HepG2 (cell line): ENCODE data around the gene CAMK2G. TPM values are rescaled to one million over a fixed set of nuclear protein-coding genes. Genes with fewer than 3 reads are reported as not detected.
A peak's percentile ranks its signal among the peaks of the same experiment; 100 is the strongest.

Experiments used
- ATAC-seq: fragments of 200-7000 bp; cut with Tn5 transposase; 3 replicates; pipeline ENCODE4 v1.9.1; 2020; ENCODE audit warnings: mild to moderate bottlenecking, moderate library complexity
- BruUV-seq: library from RNA; stranded (reverse); fragments of 400-500 nt; replicated peaks from 2 replicates; lab custom pipeline; 2021; lab: Mats Ljungman, UMichigan
- CTCF ChIA-PET: fragments of 300-600 bp; formaldehyde crosslinking; extraction: SDS; loops from one replicate; lab custom pipeline; 2021; ENCODE audit warnings: low total read pairs, inconsistent platforms, low intra/inter-chr PET ratio; lab: Yijun Ruan, JAX
- POLR2A ChIA-PET: fragments of 350-600 bp; sonication (Branson Sonifier 250); formaldehyde crosslinking; loops from one replicate; lab custom pipeline; 2020; ENCODE audit warnings: antibody characterized with exemption, inconsistent platforms; lab: Yijun Ruan, JAX
- DNase-seq: peaks from one replicate; pipeline ENCODE4 v3.0.0-alpha.2; 2015; ENCODE audit warnings: low spot score
- FAIRE-seq: peaks from 3 replicates; lab custom pipeline; 2011; peaks lifted over from hg19 to GRCh38; lab: Jason Lieb, UNC
- H2AFZ ChIP-seq: one replicate; pipeline ENCODE4 v1.6.1; 2011; ENCODE audit warnings: low read length, inconsistent platforms
- H3K27ac ChIP-seq: fragments of 300-600 bp; 3 replicates; pipeline ENCODE4 v1.8.0; 2011; ENCODE audit warnings: mixed run types, mild to moderate bottlenecking, mixed read lengths, low read length, inconsistent platforms; ENCODE audit not compliant: insufficient read depth; ENCODE audit errors: extremely low read length
- H3K27me3 ChIP-seq, 2 experiments: fragments of 200-600 bp in 1 of 2; 2 replicates in 1 of 2; 3 replicates in 1 of 2; pipeline versions ENCODE4 v1.6.0 to v1.8.0; 2011; ENCODE audit warnings: low read length in 2 of 2, mild to moderate bottlenecking in 2 of 2, moderate library complexity in 2 of 2, inconsistent platforms in 1 of 2; ENCODE audit not compliant: insufficient read depth in 2 of 2, control insufficient read depth in 1 of 2
- H3K36me3 ChIP-seq, 2 experiments: fragments of 200-600 bp in 1 of 2; replicated peaks in 1 of 2; 2 replicates in 1 of 2; 3 replicates in 1 of 2; pipeline versions ENCODE4 v1.5.1 to v1.8.0; 2011; ENCODE audit warnings: low read length in 2 of 2, inconsistent platforms in 1 of 2; ENCODE audit not compliant: insufficient read depth in 2 of 2, control insufficient read depth in 1 of 2
- H3K4me1 ChIP-seq: 2 replicates; pipeline ENCODE4 v1.5.1; 2012; ENCODE audit warnings: low read length, inconsistent platforms; ENCODE audit not compliant: insufficient read depth
- H3K4me2 ChIP-seq: 2 replicates; pipeline ENCODE4 v1.6.0; 2011; ENCODE audit warnings: low read depth, low read length, inconsistent platforms
- H3K4me3 ChIP-seq, 3 experiments: fragments of 200-600 bp in 1 of 3; sonication (generic), shearing (Covaris generic) in 1 of 3; replicated peaks in 1 of 3; 2 replicates each; pipeline ENCODE4 v1.5.1; 2011 to 2016; ENCODE audit warnings: low read length in 3 of 3, inconsistent platforms in 2 of 3, low read depth in 2 of 3, mild to moderate bottlenecking in 2 of 3, control low read depth in 1 of 3, mixed read lengths in 1 of 3; ENCODE audit not compliant: insufficient read depth in 1 of 3
- H3K79me2 ChIP-seq: one replicate; pipeline ENCODE4 v1.6.1; 2011; ENCODE audit warnings: low read length, inconsistent platforms; ENCODE audit not compliant: insufficient read depth
- H3K9ac ChIP-seq: 2 replicates; pipeline ENCODE4 v1.6.0; 2011; ENCODE audit warnings: mild to moderate bottlenecking, low read depth, low read length, inconsistent platforms; ENCODE audit not compliant: insufficient read depth
- H3K9me3 ChIP-seq: 2 replicates; pipeline ENCODE4 v1.5.1; 2012; ENCODE audit warnings: mild to moderate bottlenecking, low read length
- H4K20me1 ChIP-seq: 2 replicates; pipeline ENCODE4 v1.6.0; 2011; ENCODE audit warnings: inconsistent platforms, mild to moderate bottlenecking, low read length, moderate library complexity; ENCODE audit not compliant: insufficient read depth
- CHCHD3 ChIP-seq: sonication (generic); formaldehyde crosslinking; IDR thresholded peaks from 2 replicates; pipeline ENCODE4 v1.8.0; 2022; ENCODE audit warnings: mild to moderate bottlenecking, missing genetic modification reagents, moderate library complexity
- DNMT1 ChIP-seq: sonication (generic); formaldehyde crosslinking; IDR thresholded peaks from 2 replicates; pipeline ENCODE4 v1.5.1; 2020; ENCODE audit warnings: mild to moderate bottlenecking, missing genetic modification reagents
- ELK4 ChIP-seq: sonication (generic); formaldehyde crosslinking; IDR thresholded peaks from 2 replicates; pipeline ENCODE4 v1.9.0; 2021; ENCODE audit warnings: missing genetic modification reagents, borderline replicate concordance
- HMG20B ChIP-seq: conservative IDR thresholded peaks from 2 replicates; pipeline ENCODE4 v1.6.1; 2016; ENCODE audit warnings: missing genetic modification reagents, missing compliant biosample characterization
- HOXA9 ChIP-seq: sonication (generic); formaldehyde crosslinking; IDR thresholded peaks from 2 replicates; pipeline ENCODE4 v1.8.1; 2022; ENCODE audit warnings: missing genetic modification reagents, mild to moderate bottlenecking, moderate library complexity, borderline replicate concordance
- MAFF ChIP-seq: IDR thresholded peaks from 2 replicates; pipeline ENCODE4 v1.6.1; 2011; ENCODE audit warnings: low read depth, low read length, improper control_type of control experiment
- RARG ChIP-seq: sonication (generic); formaldehyde crosslinking; IDR thresholded peaks from 2 replicates; pipeline ENCODE4 v1.4.0; 2020; ENCODE audit warnings: low read depth, mild to moderate bottlenecking, missing genetic modification reagents
- RNF2 ChIP-seq: fragments of 450-650 bp; conservative IDR thresholded peaks from 2 replicates; pipeline ENCODE4 v1.6.1; 2016; ENCODE audit warnings: low read depth
- SMC3 ChIP-seq: IDR thresholded peaks from 2 replicates; pipeline ENCODE4 v1.6.1; 2011; ENCODE audit warnings: low read length, improper control_type of control experiment
- SOX13 ChIP-seq, 3 experiments: fragments of 450-650 bp in 1 of 3; sonication (generic) in 1 of 3; formaldehyde crosslinking in 1 of 3; IDR thresholded peaks in 2 of 3; conservative IDR thresholded peaks in 1 of 3; 2 replicates each; pipeline versions ENCODE4 v1.5.0 to v1.6.1; 2016 to 2020; ENCODE audit warnings: antibody characterized with exemption in 1 of 3, mild to moderate bottlenecking in 1 of 3, missing compliant biosample characterization in 1 of 3, missing genetic modification reagents in 1 of 3, moderate library complexity in 1 of 3
- ZNF160 ChIP-seq: sonication (generic); formaldehyde crosslinking; IDR thresholded peaks from 2 replicates; pipeline ENCODE4 v1.8.0; 2022; ENCODE audit warnings: mild to moderate bottlenecking, inconsistent platforms, missing genetic modification reagents
- ZNF207 ChIP-seq: fragments of 450-650 bp; IDR thresholded peaks from 2 replicates; pipeline ENCODE4 v1.6.1; 2016; ENCODE audit warnings: antibody characterized with exemption, borderline replicate concordance
- ZNF407 ChIP-seq: sonication (generic); formaldehyde crosslinking; IDR thresholded peaks from one replicate; pipeline ENCODE4 v1.5.1; 2020; ENCODE audit warnings: mild to moderate bottlenecking, missing genetic modification reagents; ENCODE audit errors: not compliant biosample characterization
- ZNF569 ChIP-seq: sonication (generic); formaldehyde crosslinking; IDR thresholded peaks from 2 replicates; pipeline ENCODE4 v1.5.0; 2020; ENCODE audit warnings: mild to moderate bottlenecking, missing genetic modification reagents, moderate library complexity, borderline replicate concordance
- ZNF660 ChIP-seq: sonication (generic); formaldehyde crosslinking; IDR thresholded peaks from 2 replicates; pipeline ENCODE4 v1.5.1; 2020; ENCODE audit warnings: mild to moderate bottlenecking, low read depth, missing genetic modification reagents, borderline replicate concordance
- WGBS: methylation state at CpG from one replicate; pipeline ENCODE4 v1.1.6; 2017; ENCODE audit warnings: low lambda C conversion rate; 5-methylcytosine and 5-hydroxymethylcytosine counted together
- in situ Hi-C: cut with HindIII; loops from 2 replicates; pipeline ENCODE4 v1.10.0; 2017; ENCODE audit warnings: low pct_unique_long_range_greater_than_20kb; ENCODE audit not compliant: extremely low pct_ligation_motif_present
- intact Hi-C: fragments of 100-400 bp; cut with micrococcal nuclease; formaldehyde crosslinking; loops from one replicate; pipeline ENCODE4 v1.10.0; 2022; ENCODE audit not compliant: unreplicated experiment
- polyA plus RNA-seq, 8 experiments: library from polyadenylated mRNA; depleted of rRNA in 3 of 8; stranded (reverse) in 7 of 8; unstranded in 1 of 8; fragments of >200 nt; fragmentation: Illumina TruSeq in 4 of 8; extraction: Trizol in 4 of 8; gene quantifications; 2 replicates each; pipeline versions ENCODE4 v1.2.1 to v1.2.3, GENCODE V29; 2011 to 2016; ENCODE audit warnings: low read depth in 4 of 8, missing spikeins in 1 of 8, mixed read lengths in 1 of 8; ENCODE audit not compliant: insufficient read depth in 1 of 8
- total RNA-seq, 5 experiments: library from RNA; depleted of rRNA; stranded (reverse); fragments of >200 nt; fragmentation: Illumina TruSeq; extraction: Trizol; gene quantifications; 2 replicates each; pipeline ENCODE4 v1.2.3, GENCODE V29; 2016; ENCODE audit warnings: low read depth in 1 of 5

Gene CAMK2G
- total and polyA plus RNA-seq, 2 of the 13 experiments (the other 11 are each of a cell fraction or from before 2014, with no cell fraction given), result 15.9 to 18.8 TPM

- no peak for DNase-seq
- no peaks in the 10 kb centered on the region; a peak in 1 of 5 replicates for H3K27me3 ChIP-seq
- in situ Hi-C loops, result no loop called here
- H3K4me3 ChIP-seq, result no peak overlapping the region
- ATAC-seq, result no peak
- CTCF ChIA-PET, result no interaction called here
- no peak overlapping the region for H3K9ac ChIP-seq
- intact Hi-C loops, result no loop called here
- H3K27ac ChIP-seq, result peak overlapping the region; percentile 13
- WGBS, result 95% methylated on average over 4 of the region's 4 CpGs
- POLR2A ChIA-PET, result interaction anchor here (1.4 to 1.7 kb wide), 2 partner anchors 26 to 27 kb away, joined by 3 to 9 read pairs; no protein-coding TSS in a partner anchor
- peaks cover 21% of the 10 kb centered on the region for H3K4me1 ChIP-seq
- H3K9me3 ChIP-seq, result no peaks in the 10 kb centered on the region
- H3K36me3 ChIP-seq, result peaks cover 3 to 29% of the 10 kb centered on the region in 2 experiments
- H3K79me2 ChIP-seq, result peaks cover 3% of the 10 kb centered on the region
- no peaks in the 10 kb centered on the region for H4K20me1 ChIP-seq
- BruUV-seq, result no TSS peak
- FAIRE-seq, result no peak
- H2AFZ ChIP-seq, result no peak overlapping the region
- H3K4me2 ChIP-seq, result no peak overlapping the region
- TF ChIP-seq SMC3 (no peak), RNF2 (no peak), ZNF569 (CRISPR knock-in tag) (no peak), ZNF660 (CRISPR knock-in tag) (no peak), ZNF407 (CRISPR knock-in tag) (no peak), RARG (no peak), ZNF160 (CRISPR knock-in tag) (no peak), HMG20B (no peak), DNMT1 (no peak), MAFF (no peak), ELK4 (CRISPR knock-in tag) (no peak), HOXA9 (CRISPR knock-in tag) (no peak), ZNF207 (no peak), SOX13 (IDR thresholded peaks at IDR 0.05) (no peak), SOX13 (CRISPR knock-in tag; conservative IDR thresholded peaks at IDR 0.05 in 1 of 2, IDR thresholded peaks at IDR 0.05 in 1 of 2) (no peak), CHCHD3 (no peak)
Observed at GRCh38 chr10:73812657-73813056, 61.7 kb downstream of the CAMK2G start.
